Iris pigment epithelial cell (primary cell): ENCODE results near the gene MFSD12.

Source experiments
- DNase-seq: peaks from one replicate; pipeline ENCODE4 v3.0.0-alpha.2; 2011; ENCODE audit warnings: low read depth

MFSD12 gene

DNA sequence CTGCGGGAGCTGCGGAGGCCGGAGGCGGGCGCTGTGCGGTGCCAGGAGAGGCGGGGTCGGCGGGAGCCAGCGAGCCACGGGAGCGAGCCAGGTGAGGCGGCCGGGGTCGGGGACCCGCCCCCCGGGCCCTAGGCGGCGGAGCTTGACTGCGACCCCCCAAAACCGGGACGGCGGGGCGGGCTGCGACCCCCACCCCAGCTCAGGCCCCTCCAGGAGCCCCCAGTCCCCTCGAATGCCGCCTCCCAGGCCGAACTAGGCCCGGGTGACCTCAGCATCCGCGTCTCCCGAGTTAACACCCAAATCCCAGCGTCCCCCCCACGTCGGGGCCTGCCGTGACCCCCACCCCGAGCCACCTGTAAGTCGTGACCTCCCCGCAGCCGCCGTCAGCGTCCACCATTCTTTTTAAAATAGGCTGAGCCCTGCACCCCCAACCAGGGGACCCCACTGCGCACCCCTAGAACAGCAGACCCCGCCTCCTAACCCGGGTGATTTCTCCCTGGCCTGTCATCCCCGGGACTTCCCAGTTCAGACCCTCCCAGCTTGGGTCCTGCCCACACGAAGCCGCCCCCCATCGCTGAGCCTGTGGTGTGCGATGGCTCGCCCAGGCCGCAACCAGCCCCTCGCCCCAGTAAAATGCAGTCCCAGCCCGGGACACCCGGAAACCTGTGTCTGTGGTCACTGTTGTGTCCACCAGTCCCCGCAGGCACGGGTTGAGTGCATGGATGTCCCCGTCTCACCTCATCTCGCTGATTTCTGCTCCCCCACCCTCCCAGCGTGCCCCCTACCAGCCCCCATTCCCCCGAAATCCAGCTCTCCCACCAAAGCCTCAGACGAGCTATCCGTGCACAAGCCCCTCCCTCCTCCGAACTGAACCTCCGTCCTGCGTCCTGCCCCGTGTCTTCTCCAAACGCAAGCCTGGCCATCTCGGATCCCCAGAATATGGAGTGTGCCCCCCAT lies 50.7 kb downstream of the MFSD12 start:
- DNase-seq: peak; percentile 24

DNA sequence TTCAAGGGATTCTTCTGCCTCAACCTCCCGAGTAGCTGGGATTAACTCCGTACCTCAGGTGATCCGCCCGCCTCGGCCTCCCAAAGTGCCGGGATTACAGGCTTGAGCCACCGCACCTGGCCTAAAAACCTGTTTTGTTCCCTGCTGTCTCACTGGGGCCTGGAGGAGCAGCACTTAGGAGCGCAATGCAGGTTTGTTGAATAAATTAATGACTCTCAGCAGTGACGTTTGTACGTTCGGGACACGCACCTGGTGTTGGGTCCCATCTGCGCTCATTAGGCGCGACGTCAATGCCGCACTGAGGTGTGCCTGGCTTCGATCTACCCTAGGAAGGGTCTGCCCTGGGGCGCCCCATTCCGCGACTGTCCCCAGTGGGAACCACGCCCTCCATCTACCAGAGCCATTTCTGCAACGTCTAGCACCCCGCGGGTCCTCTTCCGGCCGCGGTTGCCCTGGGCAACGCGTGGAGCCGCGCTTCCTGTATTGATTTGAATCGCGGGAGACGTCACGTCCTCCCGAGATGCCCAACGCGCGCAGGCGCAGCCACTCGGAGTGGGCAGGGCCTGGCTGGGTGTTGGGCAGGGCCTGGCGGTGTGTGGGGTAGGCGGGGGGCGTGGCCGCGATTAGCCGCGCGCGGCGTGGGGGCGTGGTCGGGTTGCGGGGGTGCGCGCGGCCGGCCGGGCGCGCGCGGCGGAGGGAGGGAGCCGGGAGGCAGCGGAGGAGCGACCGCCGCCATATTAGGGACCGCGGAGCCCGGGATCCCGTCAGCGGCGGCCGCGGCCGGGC lies 51.6 kb downstream of the MFSD12 start, which contains the start of gene FZR1:
Gene FZR1 (plus strand): TSS at position 714 of the 786 bp plus-strand sequence. CDS start 16,679 bp downstream, outside the sequence.
- peak; percentile 97 for DNase-seq

DNA sequence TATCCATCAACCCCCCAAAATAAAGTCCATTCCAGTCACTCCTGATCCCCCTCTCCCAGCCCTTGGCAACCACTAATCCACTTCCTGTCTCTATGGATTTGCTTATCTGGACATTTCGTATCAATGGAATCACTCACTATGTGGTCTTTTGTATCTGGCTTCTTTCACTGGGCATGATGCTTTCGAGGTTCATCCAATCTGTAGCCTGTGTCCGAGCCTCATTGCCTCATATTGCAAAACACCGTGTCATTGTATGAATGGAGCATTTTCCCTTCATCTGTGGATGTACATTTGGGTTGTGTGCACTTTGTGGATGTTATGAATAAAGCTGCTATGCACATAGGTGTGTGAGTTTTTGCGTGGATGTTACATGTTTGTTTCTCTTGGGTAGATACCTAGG lies 52.7 kb downstream of the MFSD12 start:
- peak; percentile 62 for DNase-seq

DNA sequence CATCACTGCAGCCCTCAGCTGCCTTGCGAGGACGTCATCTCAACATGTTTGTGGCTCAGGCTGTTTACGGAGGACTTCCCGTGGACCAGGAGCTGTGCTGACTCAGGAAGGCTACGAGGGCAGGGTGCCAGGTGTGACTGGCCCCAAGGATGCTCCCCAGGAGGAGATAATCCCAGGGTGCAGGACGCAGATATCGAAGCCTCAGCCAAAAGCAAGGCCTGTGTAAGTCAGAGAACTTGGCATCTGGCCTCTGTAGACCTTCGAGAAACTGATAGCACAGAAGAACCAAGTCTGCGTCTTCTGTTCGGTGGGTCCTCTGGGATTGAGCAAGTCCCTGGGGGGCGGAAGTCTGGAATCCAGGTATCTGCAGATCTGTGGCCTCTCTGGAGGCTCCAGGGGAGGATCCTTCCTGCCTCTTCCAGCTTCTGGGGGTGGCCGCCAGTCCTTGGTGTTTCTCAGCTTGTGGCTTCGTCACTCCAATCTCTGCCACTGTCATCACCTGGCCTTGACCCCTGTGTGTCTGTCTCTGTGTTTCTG lies 54.3 kb downstream of the MFSD12 start:
- DNase-seq: peak; percentile 90

DNA sequence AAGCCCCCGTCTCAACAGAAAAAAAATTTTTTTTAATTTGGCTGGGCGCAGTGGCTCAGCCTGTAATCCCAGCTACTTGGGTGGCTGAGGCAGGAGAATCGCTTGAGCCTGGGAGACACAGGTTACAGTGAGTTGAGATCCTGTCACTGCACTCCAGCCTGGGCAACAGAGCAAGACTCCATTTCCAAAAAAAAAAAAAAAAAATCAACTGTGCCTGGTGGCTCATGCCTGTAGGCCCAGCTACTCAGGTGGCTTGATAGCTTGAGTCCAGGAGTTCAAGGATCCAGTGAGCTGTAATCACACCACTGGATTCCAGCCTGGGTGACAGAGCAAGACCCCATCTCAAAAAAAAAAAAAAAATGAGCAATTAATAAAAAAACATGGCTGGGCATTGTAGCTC lies 55.6 kb downstream of the MFSD12 start:
- DNase-seq: no peak

DNA sequence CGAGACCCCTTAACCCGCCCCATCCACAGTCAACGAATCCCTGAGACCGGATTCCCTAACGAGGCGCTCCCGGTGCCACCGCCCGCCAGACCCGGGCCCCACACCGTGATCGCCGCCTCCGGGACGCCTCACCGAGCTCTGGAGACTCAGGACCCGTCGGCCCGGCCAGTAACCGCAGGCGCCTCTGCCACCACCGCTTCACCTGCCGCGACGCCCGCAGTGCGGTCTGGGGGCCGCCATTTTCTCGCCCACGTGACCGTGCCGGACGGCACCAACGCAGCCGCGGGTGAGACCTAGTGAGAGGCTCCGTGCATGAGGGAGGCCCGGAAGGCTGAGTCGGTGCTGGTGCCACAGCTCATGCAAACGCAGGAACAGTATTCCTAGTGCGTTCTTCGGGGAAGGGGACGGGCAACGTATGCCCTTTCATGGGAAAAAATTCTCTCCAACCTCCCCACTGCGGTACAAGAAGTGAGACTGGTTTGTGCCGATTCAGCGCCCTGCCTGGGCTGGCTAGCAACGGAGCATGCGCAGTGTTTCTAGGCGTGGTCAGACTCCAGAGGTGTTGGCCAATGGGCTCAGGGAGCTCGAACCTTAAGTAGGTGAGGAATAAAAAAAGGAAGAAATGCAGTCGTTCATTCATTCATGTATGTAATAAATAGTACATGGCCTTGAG lies 56.8 kb downstream of the MFSD12 start, which contains the start of gene DOHH:
Gene DOHH (minus strand): TSS at position 246 of the 673 bp plus-strand sequence. CDS start 3,860 bp downstream, outside the sequence.
- DNase-seq: peak; percentile 95

DNA sequence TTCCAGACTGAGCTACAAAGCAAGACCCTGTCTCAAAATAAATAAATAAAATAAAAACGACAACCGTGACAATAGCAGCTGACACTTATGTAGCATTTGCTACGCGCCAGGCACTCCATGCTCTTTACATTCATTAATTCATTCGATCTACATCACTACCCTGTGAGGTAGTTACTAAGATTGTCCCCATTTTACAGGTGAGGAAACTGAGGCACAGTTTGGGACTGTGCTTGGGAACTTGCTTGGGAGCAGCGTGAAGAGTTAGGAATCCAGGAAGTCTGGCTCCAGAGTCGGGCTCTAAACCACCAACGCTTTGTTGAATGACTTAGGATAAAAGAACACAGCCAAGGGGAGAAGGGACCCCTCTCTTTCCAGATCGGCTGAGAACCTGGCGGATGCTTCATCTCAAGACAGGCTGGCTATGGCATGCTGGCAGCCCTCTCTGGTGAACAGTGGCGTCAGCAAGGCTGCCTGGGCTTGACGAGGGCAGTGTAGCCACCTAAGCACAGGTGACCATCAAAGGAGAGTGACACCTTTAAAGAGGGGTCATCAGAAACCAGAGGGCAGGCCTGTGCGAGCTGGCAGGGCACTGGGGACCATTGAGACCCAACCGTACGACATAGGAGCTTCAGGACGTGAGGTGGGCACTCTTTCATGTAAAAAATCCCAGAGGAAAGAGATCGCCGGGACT lies 57.5 kb downstream of the MFSD12 start:
- DNase-seq: no peak

DNA sequence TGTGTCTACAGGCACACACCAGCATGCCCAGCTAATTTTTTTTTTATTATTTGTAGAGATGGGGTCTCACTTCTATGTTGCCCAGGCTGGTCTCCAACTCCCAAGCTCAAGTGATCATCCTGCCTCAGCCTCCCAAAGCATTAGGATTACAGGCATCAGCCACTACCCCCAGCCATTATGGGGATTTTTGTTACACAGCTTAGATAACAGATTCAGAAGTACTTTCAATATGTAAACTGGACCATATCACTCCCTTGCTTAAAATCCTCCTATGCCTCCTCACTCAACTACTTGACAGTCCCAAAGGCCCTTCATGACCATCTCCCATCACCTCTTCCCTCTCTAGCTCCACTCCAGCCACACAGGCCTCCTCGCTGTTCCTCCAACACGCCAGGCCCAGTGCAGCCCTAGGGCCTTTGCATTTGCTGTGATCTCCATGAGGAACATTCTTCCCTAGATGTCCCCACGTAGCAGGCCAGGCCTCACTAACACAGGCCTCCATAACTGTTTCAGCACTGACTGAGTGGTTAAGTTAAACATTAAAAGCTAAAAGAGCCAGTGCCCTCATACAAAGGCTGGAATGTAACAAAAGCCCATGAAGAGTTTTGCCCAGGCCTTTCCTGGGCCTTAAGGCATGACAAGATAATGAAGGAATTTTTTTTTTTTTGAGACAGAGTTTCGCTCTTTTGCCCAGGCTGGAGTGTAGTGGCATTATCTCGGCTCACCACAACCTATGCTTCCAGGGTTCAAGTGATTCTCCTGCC lies 59.4 kb downstream of the MFSD12 start:
- no peak for DNase-seq

DNA sequence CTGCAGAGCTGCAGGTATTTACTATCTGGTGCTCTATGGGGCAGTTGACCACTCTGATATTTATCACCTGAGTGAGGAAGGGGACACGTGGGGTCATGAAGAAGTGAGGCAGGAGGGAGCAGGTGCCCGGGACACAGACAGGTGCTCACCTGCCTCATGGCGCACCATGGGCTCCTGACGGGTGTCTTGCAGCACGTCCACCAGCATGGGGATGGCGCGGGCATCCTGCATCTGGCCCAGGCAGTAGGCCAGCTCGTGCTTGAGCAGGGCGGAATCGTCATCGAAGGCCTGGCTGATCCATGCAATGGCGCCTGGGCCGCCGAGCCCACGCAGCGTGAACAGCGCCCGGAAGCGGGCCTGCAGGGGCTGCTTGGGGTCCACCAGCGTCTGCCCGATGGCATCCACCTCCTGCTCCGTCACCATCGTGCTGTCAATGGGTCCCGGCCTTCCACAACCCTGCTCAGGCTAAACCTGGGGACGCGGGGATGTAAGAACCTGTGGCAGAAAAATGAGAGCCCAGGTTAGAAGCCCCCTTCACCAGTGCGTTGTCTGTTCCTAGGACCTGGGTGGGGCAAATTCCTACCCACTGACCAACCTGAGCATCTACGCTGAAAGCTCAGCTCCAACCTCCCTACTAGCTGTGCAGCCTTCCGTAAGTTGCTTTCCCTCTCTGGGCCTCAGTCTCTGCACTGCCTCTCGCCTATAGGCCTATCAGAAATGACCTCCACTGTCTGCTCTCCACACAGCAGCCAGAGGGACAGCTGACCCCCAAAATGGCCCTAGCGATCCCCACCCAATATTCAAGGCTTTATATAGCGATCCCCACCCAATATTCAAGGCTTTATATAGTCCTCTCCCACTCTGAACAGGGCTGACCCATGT lies 60.8 kb downstream of the MFSD12 start:
- DNase-seq: no peak

DNA sequence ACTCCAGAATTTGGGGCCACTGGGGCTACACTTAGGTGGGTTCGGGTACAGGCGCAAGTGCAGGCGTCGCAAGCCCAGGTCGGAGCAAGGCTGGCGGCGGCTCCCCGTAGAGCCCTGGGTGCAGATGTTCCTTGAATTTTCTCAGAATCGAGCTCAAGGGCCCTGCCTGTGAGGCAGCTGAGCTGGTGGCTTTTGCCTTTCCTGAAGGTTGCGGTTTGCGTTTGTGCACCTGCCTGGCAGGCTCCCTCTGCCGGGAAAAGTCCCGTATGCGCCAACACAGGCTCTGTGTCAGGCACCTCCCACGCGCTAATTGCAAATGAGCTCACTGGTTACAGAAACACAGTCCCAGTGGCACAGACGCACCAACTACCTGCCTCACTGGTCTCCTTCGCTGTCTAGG lies 62.8 kb downstream of the MFSD12 start:
- no peak for DNase-seq
